ENCODE results near the gene CEP112.

- TF ChIP-seq CTCF (conservative IDR thresholded peaks at IDR 0.05; ENCODE audit: low read depth, low read length) (no peak), ELK1 (IDR thresholded peaks at IDR 0.05; ENCODE audit: borderline replicate concordance, low read depth, low read length) (no peak), RFX5 (IDR thresholded peaks at IDR 0.05; ENCODE audit: low read depth, low read length) (no peak), POLR2A (IDR thresholded peaks at IDR 0.05; ENCODE audit: low read depth, low read length) (no peak), MAZ (IDR thresholded peaks at IDR 0.05; ENCODE audit: borderline replicate concordance, low read depth, low read length) (no peak), RCOR1 (IDR thresholded peaks at IDR 0.05; ENCODE audit: insufficient replicate concordance, low read length) (no peak), BHLHE40 (IDR thresholded peaks at IDR 0.05; ENCODE audit: low read depth, low read length) (no peak), SMC3 (IDR thresholded peaks at IDR 0.05; ENCODE audit: low read depth, low read length) (no peak), CEBPB (IDR thresholded peaks at IDR 0.05; ENCODE audit: low read depth, low read length) (no peak)
Measured at GRCh38 chr17:65592125-65592965, 599.6 kb downstream of the CEP112 start.

All from IMR-90 (cell line).